HG03103 (cell line): Measurements from ENCODE around the gene NGFR.

ENCODE experiments used
- ATAC-seq: cut with Tn5 transposase; IDR thresholded peaks from one replicate; pipeline ENCODE4 v1.9.1; 2021; ENCODE audit warnings: low read depth; ENCODE audit not compliant: unreplicated experiment

Gene NGFR

GRCh38 chr17:49468811-49469385 is 26.2 kb upstream of the NGFR start:
- no peak for ATAC-seq

GRCh38 chr17:49469831-49470810 is 25.0 kb upstream of the NGFR start:
- no peak for ATAC-seq

GRCh38 chr17:49471089-49471683 is 23.9 kb upstream of the NGFR start:
- no peak for ATAC-seq

GRCh38 chr17:49471769-49472168 is 23.3 kb upstream of the NGFR start:
- ATAC-seq, result no peak

- no peak for ATAC-seq
Measured at GRCh38 chr17:49472527-49472926, 22.6 kb upstream of the NGFR start.

GRCh38 chr17:49473900-49474751 is 21.0 kb upstream of the NGFR start:
- ATAC-seq, result no peak

- no peak for ATAC-seq
Measured at GRCh38 chr17:49477709-49478108, 17.4 kb upstream of the NGFR start.

GRCh38 chr17:49480836-49481615 is 14.1 kb upstream of the NGFR start:
- ATAC-seq, result no peak

GRCh38 chr17:49482144-49482817 is 12.8 kb upstream of the NGFR start:
- no peak for ATAC-seq

GRCh38 chr17:49483599-49484509 is 11.2 kb upstream of the NGFR start:
- ATAC-seq, result no peak

- ATAC-seq, result no peak
Measured at GRCh38 chr17:49484588-49484987, 10.5 kb upstream of the NGFR start.

- ATAC-seq, result no peak
Measured at GRCh38 chr17:49486012-49486641, 9.0 kb upstream of the NGFR start.

GRCh38 chr17:49487183-49487582 is 7.9 kb upstream of the NGFR start:
- no peak for ATAC-seq

GRCh38 chr17:49488612-49489011 is 6.5 kb upstream of the NGFR start:
- ATAC-seq, result no peak

- ATAC-seq, result no peak
Measured at GRCh38 chr17:49489348-49489747, 5.7 kb upstream of the NGFR start.

- ATAC-seq, result no peak
Measured at GRCh38 chr17:49490276-49490675, 4.8 kb upstream of the NGFR start.

- no peak for ATAC-seq
Measured at GRCh38 chr17:49491192-49491769, 3.8 kb upstream of the NGFR start.
